Measurements from ENCODE around the gene GHSR.

Gene GHSR

GRCh38 chr3:172404237-172404962 lies 43.9 kb downstream of the GHSR start:
- TF ChIP-seq POLR2A (IDR thresholded peaks at IDR 0.05; ENCODE audit: low read length) = no peak
- TF ChIP-seq GATA1 (IDR thresholded peaks at IDR 0.05; ENCODE audit: low read depth, low read length) = no peak
- no peak for DNase-seq

GRCh38 chr3:172402892-172403643 lies 45.2 kb downstream of the GHSR start:
- TF ChIP-seq POLR2A (IDR thresholded peaks at IDR 0.05; ENCODE audit: low read length) = no peak
- TF ChIP-seq GATA1 (IDR thresholded peaks at IDR 0.05; ENCODE audit: low read depth, low read length) = no peak
- no peak for DNase-seq

- DNase-seq = no peak
- TF ChIP-seq GATA1 (IDR thresholded peaks at IDR 0.05; ENCODE audit: low read depth, low read length) (no peak), POLR2A (IDR thresholded peaks at IDR 0.05; ENCODE audit: low read length) (no peak)
These were observed 46.2 kb downstream of the GHSR start for GRCh38 chr3:172402090-172402489.

GRCh38 chr3:172398484-172398883 lies 49.8 kb downstream of the GHSR start:
- TF ChIP-seq GATA1 (IDR thresholded peaks at IDR 0.05; ENCODE audit: low read depth, low read length) = no peak
- no peak for TF ChIP-seq POLR2A (IDR thresholded peaks at IDR 0.05; ENCODE audit: low read length)
- no peak for DNase-seq

DNA sequence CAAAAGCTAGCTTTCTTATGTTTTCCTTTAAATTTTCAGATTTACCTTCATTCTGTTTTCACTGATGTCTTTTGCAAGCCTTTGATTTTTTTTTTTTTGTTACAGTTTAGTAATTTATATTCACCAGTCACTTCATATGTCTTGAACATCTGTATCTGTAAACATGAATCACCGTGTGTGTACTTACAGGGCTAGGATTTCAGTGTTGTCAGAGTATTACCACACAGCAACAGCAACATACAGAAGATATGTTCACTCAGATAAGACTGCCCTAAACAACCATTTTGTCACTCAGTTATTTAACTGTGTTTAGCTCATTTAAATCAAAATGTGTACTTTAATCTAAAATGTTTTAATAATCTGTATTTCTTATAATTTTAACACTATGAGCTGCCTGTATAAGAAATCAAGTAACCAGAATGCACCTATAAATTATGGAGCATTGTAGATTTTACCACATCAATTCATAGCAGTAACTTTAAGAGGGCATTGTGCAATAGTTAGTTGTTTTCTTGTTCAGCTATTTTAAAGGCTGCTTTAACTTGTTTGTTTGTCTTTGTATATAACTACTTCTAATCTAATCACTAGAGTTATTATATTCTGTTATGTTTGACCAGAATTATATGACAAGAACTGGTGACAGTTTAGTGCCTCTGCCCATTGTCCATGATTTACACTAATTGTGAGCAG lies 50.4 kb downstream of the GHSR start:
- no peak for DNase-seq
- TF ChIP-seq POLR2A (IDR thresholded peaks at IDR 0.05; ENCODE audit: low read length) = no peak
- no peak for TF ChIP-seq GATA1 (IDR thresholded peaks at IDR 0.05; ENCODE audit: low read depth, low read length)

DNA sequence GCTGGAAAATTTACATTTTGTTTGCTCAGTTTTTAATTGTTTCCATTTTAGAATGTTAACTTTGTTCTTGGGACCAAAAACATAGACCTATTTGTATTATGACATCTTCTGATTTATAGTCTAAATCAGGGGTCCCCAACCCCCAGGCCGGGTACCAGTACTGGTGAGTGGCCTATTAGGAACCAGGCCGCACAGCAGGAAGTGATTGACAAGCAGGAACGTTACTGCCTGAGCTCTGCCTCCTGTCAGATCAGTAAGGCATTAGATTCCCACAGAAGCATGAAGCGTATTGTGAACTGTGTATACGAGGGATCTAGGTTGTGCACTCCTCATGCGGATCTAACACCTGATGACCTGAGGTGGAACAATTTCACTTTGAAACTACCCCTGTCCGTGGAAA lies 51.9 kb downstream of the GHSR start:
- no peak for DNase-seq
- TF ChIP-seq POLR2A (IDR thresholded peaks at IDR 0.05; ENCODE audit: low read length) = no peak
- TF ChIP-seq GATA1 (IDR thresholded peaks at IDR 0.05; ENCODE audit: low read depth, low read length) = no peak

DNA sequence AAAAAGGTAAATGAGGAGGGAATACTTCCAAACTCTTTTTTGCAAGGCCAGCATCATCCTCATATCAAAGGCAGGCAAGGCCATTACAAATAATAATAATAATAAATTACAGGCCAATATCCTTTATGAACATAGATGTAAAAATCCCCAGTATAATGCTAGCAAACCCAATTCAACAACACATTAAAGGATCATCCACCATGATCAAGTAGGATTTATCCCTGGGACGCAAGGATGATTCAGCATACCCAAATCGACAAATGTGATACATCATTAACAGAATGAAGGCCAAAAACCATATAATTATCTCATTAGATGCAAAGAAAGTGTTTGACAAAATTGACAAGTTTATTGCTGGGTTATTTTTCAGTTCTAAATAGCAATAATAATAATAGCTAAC lies 53.6 kb downstream of the GHSR start:
- DNase-seq = no peak

More for the DNA sequence above, 53.6 kb downstream of the GHSR start:
- TF ChIP-seq POLR2A (IDR thresholded peaks at IDR 0.05; ENCODE audit: low read length) (no peak), GATA1 (IDR thresholded peaks at IDR 0.05; ENCODE audit: low read depth, low read length) (no peak)

Data from erythroblast (primary cell).